NB4 (cell line): ENCODE results near the gene FA2H.

Experiments
- CTCF ChIP-seq: IDR thresholded peaks from one replicate; pipeline ENCODE4 v1.5.1; 2012; ENCODE audit warnings: low read depth, low read length
- MYC ChIP-seq: IDR thresholded peaks from 2 replicates; pipeline ENCODE4 v1.6.1; 2011; ENCODE audit warnings: low read depth, low read length
- POLR2A ChIP-seq: IDR thresholded peaks from 2 replicates; pipeline ENCODE4 v1.6.1; 2011; ENCODE audit warnings: mild to moderate bottlenecking; ENCODE audit not compliant: insufficient read length; ENCODE audit errors: extremely low read depth

- TF ChIP-seq CTCF (no peak), MYC (no peak), POLR2A (no peak)
Measured at GRCh38 chr16:74740795-74741304, 33.8 kb downstream of the FA2H start.
